ENCODE measurements around the gene SERINC3.

DNA sequence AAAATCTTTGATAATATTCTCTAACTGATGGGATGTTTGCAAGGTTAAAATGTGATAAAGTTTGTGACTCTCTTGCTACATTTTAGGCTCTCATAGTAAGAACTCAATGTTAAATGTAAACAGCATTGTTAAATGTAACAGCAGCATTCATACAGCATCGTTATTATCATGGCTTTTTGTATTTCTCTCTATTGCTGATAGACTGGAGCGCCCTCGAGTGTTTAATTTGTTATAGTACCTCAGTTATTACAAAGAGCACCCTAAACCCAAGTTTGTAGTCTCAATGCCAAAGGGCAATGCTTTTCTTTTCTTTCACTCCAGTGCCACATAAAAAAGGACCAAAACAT is 61.1 kb downstream of the SERINC3 start:
- TF ChIP-seq POLR2A (IDR thresholded peaks at IDR 0.05; ENCODE audit: low read depth, low read length) (no peak), POLR2AphosphoS5 (IDR thresholded peaks at IDR 0.05; ENCODE audit: insufficient read depth, low read depth, low read length) (no peak)
- TF ChIP-seq, protein P1, sequence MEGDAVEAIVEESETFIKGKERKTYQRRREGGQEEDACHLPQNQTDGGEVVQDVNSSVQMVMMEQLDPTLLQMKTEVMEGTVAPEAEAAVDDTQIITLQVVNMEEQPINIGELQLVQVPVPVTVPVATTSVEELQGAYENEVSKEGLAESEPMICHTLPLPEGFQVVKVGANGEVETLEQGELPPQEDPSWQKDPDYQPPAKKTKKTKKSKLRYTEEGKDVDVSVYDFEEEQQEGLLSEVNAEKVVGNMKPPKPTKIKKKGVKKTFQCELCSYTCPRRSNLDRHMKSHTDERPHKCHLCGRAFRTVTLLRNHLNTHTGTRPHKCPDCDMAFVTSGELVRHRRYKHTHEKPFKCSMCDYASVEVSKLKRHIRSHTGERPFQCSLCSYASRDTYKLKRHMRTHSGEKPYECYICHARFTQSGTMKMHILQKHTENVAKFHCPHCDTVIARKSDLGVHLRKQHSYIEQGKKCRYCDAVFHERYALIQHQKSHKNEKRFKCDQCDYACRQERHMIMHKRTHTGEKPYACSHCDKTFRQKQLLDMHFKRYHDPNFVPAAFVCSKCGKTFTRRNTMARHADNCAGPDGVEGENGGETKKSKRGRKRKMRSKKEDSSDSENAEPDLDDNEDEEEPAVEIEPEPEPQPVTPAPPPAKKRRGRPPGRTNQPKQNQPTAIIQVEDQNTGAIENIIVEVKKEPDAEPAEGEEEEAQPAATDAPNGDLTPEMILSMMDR (IDR thresholded peaks at IDR 0.05; ENCODE audit: extremely low read depth in 1 of 2, insufficient read depth in 1 of 2, low read depth in 1 of 2, low read length in 2 of 2): peak; percentile 5 to 19

Measured in endothelial cell of umbilical vein (primary cell).